HepG2 (cell line): ENCODE results near the gene ATP6V0E2. TPM values are rescaled to one million over a fixed set of nuclear protein-coding genes. Genes with fewer than 3 reads are reported as not detected.

Experiments
- ATAC-seq: fragments of 200-7000 bp; cut with Tn5 transposase; 3 replicates; pipeline ENCODE4 v1.9.1; 2020; ENCODE audit warnings: mild to moderate bottlenecking, moderate library complexity
- BruUV-seq: library from RNA; stranded (reverse); fragments of 400-500 nt; replicated peaks from 2 replicates; lab custom pipeline; 2021; lab: Mats Ljungman, UMichigan
- CTCF ChIA-PET: fragments of 300-600 bp; formaldehyde crosslinking; extraction: SDS; loops from one replicate; lab custom pipeline; 2021; ENCODE audit warnings: low total read pairs, inconsistent platforms, low intra/inter-chr PET ratio; lab: Yijun Ruan, JAX
- POLR2A ChIA-PET: fragments of 350-600 bp; sonication (Branson Sonifier 250); formaldehyde crosslinking; loops from one replicate; lab custom pipeline; 2020; ENCODE audit warnings: antibody characterized with exemption, inconsistent platforms; lab: Yijun Ruan, JAX
- DNase-seq: peaks from one replicate; pipeline ENCODE4 v3.0.0-alpha.2; 2015; ENCODE audit warnings: low spot score
- FAIRE-seq: peaks from 3 replicates; lab custom pipeline; 2011; peaks lifted over from hg19 to GRCh38; lab: Jason Lieb, UNC
- H2AFZ ChIP-seq: one replicate; pipeline ENCODE4 v1.6.1; 2011; ENCODE audit warnings: low read length, inconsistent platforms
- H3K27ac ChIP-seq: fragments of 300-600 bp; 3 replicates; pipeline ENCODE4 v1.8.0; 2011; ENCODE audit warnings: mixed run types, mild to moderate bottlenecking, mixed read lengths, low read length, inconsistent platforms; ENCODE audit not compliant: insufficient read depth; ENCODE audit errors: extremely low read length
- H3K27me3 ChIP-seq, 2 experiments: fragments of 200-600 bp in 1 of 2; 2 replicates in 1 of 2; 3 replicates in 1 of 2; pipeline versions ENCODE4 v1.6.0 to v1.8.0; 2011; ENCODE audit warnings: low read length in 2 of 2, mild to moderate bottlenecking in 2 of 2, moderate library complexity in 2 of 2, inconsistent platforms in 1 of 2; ENCODE audit not compliant: insufficient read depth in 2 of 2, control insufficient read depth in 1 of 2
- H3K36me3 ChIP-seq, 2 experiments: fragments of 200-600 bp in 1 of 2; replicated peaks in 1 of 2; 2 replicates in 1 of 2; 3 replicates in 1 of 2; pipeline versions ENCODE4 v1.5.1 to v1.8.0; 2011; ENCODE audit warnings: low read length in 2 of 2, inconsistent platforms in 1 of 2; ENCODE audit not compliant: insufficient read depth in 2 of 2, control insufficient read depth in 1 of 2
- H3K4me1 ChIP-seq: 2 replicates; pipeline ENCODE4 v1.5.1; 2012; ENCODE audit warnings: low read length, inconsistent platforms; ENCODE audit not compliant: insufficient read depth
- H3K4me2 ChIP-seq: 2 replicates; pipeline ENCODE4 v1.6.0; 2011; ENCODE audit warnings: low read depth, low read length, inconsistent platforms
- H3K4me3 ChIP-seq, 3 experiments: fragments of 200-600 bp in 1 of 3; sonication (generic), shearing (Covaris generic) in 1 of 3; replicated peaks in 1 of 3; 2 replicates each; pipeline ENCODE4 v1.5.1; 2011 to 2016; ENCODE audit warnings: low read length in 3 of 3, inconsistent platforms in 2 of 3, low read depth in 2 of 3, mild to moderate bottlenecking in 2 of 3, control low read depth in 1 of 3, mixed read lengths in 1 of 3; ENCODE audit not compliant: insufficient read depth in 1 of 3
- H3K79me2 ChIP-seq: one replicate; pipeline ENCODE4 v1.6.1; 2011; ENCODE audit warnings: low read length, inconsistent platforms; ENCODE audit not compliant: insufficient read depth
- H3K9ac ChIP-seq: 2 replicates; pipeline ENCODE4 v1.6.0; 2011; ENCODE audit warnings: mild to moderate bottlenecking, low read depth, low read length, inconsistent platforms; ENCODE audit not compliant: insufficient read depth
- H3K9me3 ChIP-seq: 2 replicates; pipeline ENCODE4 v1.5.1; 2012; ENCODE audit warnings: mild to moderate bottlenecking, low read length
- H4K20me1 ChIP-seq: 2 replicates; pipeline ENCODE4 v1.6.0; 2011; ENCODE audit warnings: inconsistent platforms, mild to moderate bottlenecking, low read length, moderate library complexity; ENCODE audit not compliant: insufficient read depth
- JARID2 ChIP-seq: sonication (generic); formaldehyde crosslinking; IDR thresholded peaks from 2 replicates; pipeline ENCODE4 v1.8.1; 2023; ENCODE audit warnings: missing genetic modification reagents, inconsistent platforms; ENCODE audit not compliant: insufficient replicate concordance
- KDM6A ChIP-seq: IDR thresholded peaks from 2 replicates; pipeline ENCODE4 v1.6.1; 2016; ENCODE audit warnings: low read depth
- PATZ1 ChIP-seq: sonication (generic); formaldehyde crosslinking; IDR thresholded peaks from 2 replicates; pipeline ENCODE4 v1.4.0; 2020; ENCODE audit warnings: missing genetic modification reagents
- PCBP1 ChIP-seq: fragments of 200-400 bp; formaldehyde crosslinking; IDR thresholded peaks from 2 replicates; pipeline ENCODE4 v1.6.1; 2017; ENCODE audit warnings: mild to moderate bottlenecking, low read depth, low read length, borderline replicate concordance
- RAD51 ChIP-seq: fragments of 450-650 bp; IDR thresholded peaks from 2 replicates; pipeline ENCODE4 v1.6.1; 2016; ENCODE audit warnings: borderline replicate concordance
- REL ChIP-seq: sonication (generic); formaldehyde crosslinking; conservative IDR thresholded peaks from 2 replicates; pipeline ENCODE4 v1.8.0; 2022; ENCODE audit warnings: mild to moderate bottlenecking, missing genetic modification reagents, moderate library complexity
- SALL1 ChIP-seq: sonication (generic); formaldehyde crosslinking; IDR thresholded peaks from 2 replicates; pipeline ENCODE4 v1.8.0; 2022; ENCODE audit warnings: mild to moderate bottlenecking, missing genetic modification reagents
- SKI ChIP-seq: fragments of 450-650 bp; IDR thresholded peaks from one replicate; pipeline ENCODE4 v1.6.1; 2018; ENCODE audit warnings: mild to moderate bottlenecking; ENCODE audit not compliant: partially characterized antibody
- SNAI1 ChIP-seq: sonication (generic); formaldehyde crosslinking; IDR thresholded peaks from 2 replicates; pipeline ENCODE4 v1.5.0; 2020; ENCODE audit warnings: mild to moderate bottlenecking, missing genetic modification reagents, borderline replicate concordance
- TSC22D2 ChIP-seq: sonication (generic); formaldehyde crosslinking; IDR thresholded peaks from 2 replicates; pipeline ENCODE4 v1.5.1; 2020; ENCODE audit warnings: missing genetic modification reagents, mild to moderate bottlenecking, borderline replicate concordance
- ZNF124 ChIP-seq: sonication (generic); formaldehyde crosslinking; IDR thresholded peaks from 2 replicates; pipeline ENCODE4 v1.4.0; 2020; ENCODE audit warnings: missing genetic modification reagents
- ZNF180 ChIP-seq: sonication (generic); formaldehyde crosslinking; IDR thresholded peaks from 2 replicates; pipeline ENCODE4 v1.4.0; 2020; ENCODE audit warnings: low read depth, missing genetic modification reagents, borderline replicate concordance
- ZNF205 ChIP-seq: IDR thresholded peaks from 2 replicates; pipeline ENCODE4 v1.6.1; 2018; ENCODE audit warnings: missing biosample characterization, missing genetic modification reagents
- ZNF292 ChIP-seq: sonication (generic); formaldehyde crosslinking; IDR thresholded peaks from 2 replicates; pipeline ENCODE4 v1.8.1; 2022; ENCODE audit warnings: mild to moderate bottlenecking, low read depth, missing genetic modification reagents, borderline replicate concordance
- ZNF3 ChIP-seq: IDR thresholded peaks from 2 replicates; pipeline ENCODE4 v1.7.0; 2017; ENCODE audit warnings: inconsistent platforms
- ZNF569 ChIP-seq: sonication (generic); formaldehyde crosslinking; IDR thresholded peaks from 2 replicates; pipeline ENCODE4 v1.5.0; 2020; ENCODE audit warnings: mild to moderate bottlenecking, missing genetic modification reagents, moderate library complexity, borderline replicate concordance
- ZNF687 ChIP-seq: sonication (generic); formaldehyde crosslinking; IDR thresholded peaks from 2 replicates; pipeline ENCODE4 v1.5.1; 2020; ENCODE audit warnings: mild to moderate bottlenecking, missing genetic modification reagents, moderate library complexity
- ZNF704 ChIP-seq: sonication (generic); formaldehyde crosslinking; IDR thresholded peaks from 2 replicates; pipeline ENCODE4 v1.8.1; 2023; ENCODE audit warnings: mild to moderate bottlenecking, inconsistent platforms, moderate library complexity, missing genetic modification reagents, borderline replicate concordance
- WGBS: methylation state at CpG from one replicate; pipeline ENCODE4 v1.1.6; 2017; ENCODE audit warnings: low lambda C conversion rate; 5-methylcytosine and 5-hydroxymethylcytosine counted together
- in situ Hi-C: cut with HindIII; loops from 2 replicates; pipeline ENCODE4 v1.10.0; 2017; ENCODE audit warnings: low pct_unique_long_range_greater_than_20kb; ENCODE audit not compliant: extremely low pct_ligation_motif_present
- intact Hi-C: fragments of 100-400 bp; cut with micrococcal nuclease; formaldehyde crosslinking; loops from one replicate; pipeline ENCODE4 v1.10.0; 2022; ENCODE audit not compliant: unreplicated experiment
- polyA plus RNA-seq, 8 experiments: library from polyadenylated mRNA; depleted of rRNA in 3 of 8; stranded (reverse) in 7 of 8; unstranded in 1 of 8; fragments of >200 nt; fragmentation: Illumina TruSeq in 4 of 8; extraction: Trizol in 4 of 8; gene quantifications; 2 replicates each; pipeline versions ENCODE4 v1.2.1 to v1.2.3, GENCODE V29; 2011 to 2016; ENCODE audit warnings: low read depth in 4 of 8, missing spikeins in 1 of 8, mixed read lengths in 1 of 8; ENCODE audit not compliant: insufficient read depth in 1 of 8
- total RNA-seq, 5 experiments: library from RNA; depleted of rRNA; stranded (reverse); fragments of >200 nt; fragmentation: Illumina TruSeq; extraction: Trizol; gene quantifications; 2 replicates each; pipeline ENCODE4 v1.2.3, GENCODE V29; 2016; ENCODE audit warnings: low read depth in 1 of 5

Gene ATP6V0E2
- total and polyA plus RNA-seq, 2 of the 13 experiments (the other 11 are each of a cell fraction or from before 2014, with no cell fraction given) = 36.8 to 203 TPM

- no peak for TF ChIP-seq JARID2 (CRISPR knock-in tag)
- TF ChIP-seq SNAI1 (CRISPR knock-in tag) = no peak
- TF ChIP-seq ZNF704 = no peak
These were observed 17.2 kb upstream of the ATP6V0E2 start (continued) for GRCh38 chr7:149856583-149856982.

DNA sequence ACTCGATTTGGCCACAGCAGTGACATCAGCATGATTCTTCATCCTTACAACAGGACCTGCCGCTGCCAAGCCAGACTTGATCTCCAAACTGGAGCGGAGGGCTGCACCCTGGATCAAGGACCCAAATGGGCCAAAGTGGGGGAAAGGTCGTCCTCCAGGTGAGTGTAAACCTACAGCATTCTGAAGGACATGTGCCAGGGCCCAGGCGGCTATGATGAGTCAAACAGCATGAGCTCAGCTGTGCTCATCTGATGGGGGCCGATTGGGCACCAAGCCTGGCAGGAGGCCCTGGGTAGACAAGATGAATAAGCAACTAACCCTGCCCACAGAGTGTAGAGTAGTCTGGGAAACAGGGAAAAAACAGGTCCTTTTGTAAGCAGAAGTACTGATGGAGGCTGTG is 14.4 kb upstream of the ATP6V0E2 start:
- H2AFZ ChIP-seq = no peak overlapping the region
- no peak overlapping the region for H3K4me3 ChIP-seq
- H3K27ac ChIP-seq = no peak overlapping the region
- H4K20me1 ChIP-seq = no peaks in the 10 kb centered on the region
- H3K27me3 ChIP-seq = peaks cover 0 to 17% of the 10 kb centered on the region in 2 experiments; a peak in 1 of 5 replicates
- no peak for ATAC-seq
- no peaks in the 10 kb centered on the region for H3K79me2 ChIP-seq
- no peak for DNase-seq
- 30% methylated on average over 6 of the region's 6 CpGs for WGBS
- H3K4me1 ChIP-seq = peaks cover 13% of the 10 kb centered on the region
- H3K9me3 ChIP-seq = no peaks in the 10 kb centered on the region
- H3K9ac ChIP-seq = no peak overlapping the region
- in situ Hi-C loops = loop anchor here (25.0 kb wide), 1 partner anchor 178 kb away; no protein-coding TSS in a partner anchor
- H3K36me3 ChIP-seq = no peaks in the 10 kb centered on the region
- FAIRE-seq = no peak
- H3K4me2 ChIP-seq = no peak overlapping the region
- ChIA-PET POLR2A (no interaction called here), CTCF (no interaction called here)
- no TSS peak for BruUV-seq
- intact Hi-C loops = no loop called here
- no peak for TF ChIP-seq REL (CRISPR knock-in tag)
- no peak for TF ChIP-seq ZNF205 (CRISPR knock-in tag)
- no peak for TF ChIP-seq SALL1 (CRISPR knock-in tag)
- TF ChIP-seq RAD51 = no peak
- TF ChIP-seq SKI = no peak
- TF ChIP-seq ZNF124 (CRISPR knock-in tag) = no peak
- no peak for TF ChIP-seq ZNF569 (CRISPR knock-in tag)
- no peak for TF ChIP-seq ZNF292 (CRISPR knock-in tag)
- no peak for TF ChIP-seq PCBP1
- no peak for TF ChIP-seq ZNF3
- TF ChIP-seq TSC22D2 (CRISPR knock-in tag) = no peak
- no peak for TF ChIP-seq KDM6A
- no peak for TF ChIP-seq ZNF687
- TF ChIP-seq ZNF180 (CRISPR knock-in tag) = no peak
- TF ChIP-seq PATZ1 (CRISPR knock-in tag) = no peak
